OCI-M2 (cell line): ENCODE data around the gene AHCYL1.
A peak's percentile ranks its signal among the peaks of the same experiment; 100 is the strongest.

Experiments
- DNase-seq: peaks from one replicate; lab custom pipeline; 2025; ENCODE audit not compliant: unreplicated experiment; lab: John Stamatoyannopoulos, UW

The AHCYL1 gene

GRCh38 chr1:110059133-110059863 lies 74.7 kb downstream of the AHCYL1 start:
- peak; percentile 78 for DNase-seq

GRCh38 chr1:110060034-110060661 lies 75.6 kb downstream of the AHCYL1 start:
- no peak for DNase-seq

- no peak for DNase-seq
Measured at GRCh38 chr1:110060662-110061060, 76.1 kb downstream of the AHCYL1 start.

DNA sequence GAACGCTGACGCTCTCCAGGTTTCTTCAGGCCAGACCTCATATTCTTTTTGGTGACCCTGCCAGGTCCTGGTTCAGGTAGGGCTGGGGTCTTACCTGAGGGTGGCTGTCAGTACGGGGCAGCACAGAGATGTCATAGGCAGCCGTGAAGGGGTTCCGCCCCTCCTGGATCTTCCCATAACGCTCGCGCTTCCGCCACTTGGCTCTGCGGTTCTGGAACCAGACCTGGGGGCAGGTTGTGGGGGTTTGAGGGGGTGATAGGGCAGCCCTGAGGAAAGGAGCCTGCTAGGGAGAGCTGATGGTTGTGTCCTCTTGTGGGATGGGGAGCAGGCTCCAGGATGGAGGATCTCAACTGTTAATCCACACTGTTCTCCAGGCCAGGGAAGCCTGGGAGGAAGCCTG lies 76.8 kb downstream of the AHCYL1 start:
- DNase-seq = no peak

DNA sequence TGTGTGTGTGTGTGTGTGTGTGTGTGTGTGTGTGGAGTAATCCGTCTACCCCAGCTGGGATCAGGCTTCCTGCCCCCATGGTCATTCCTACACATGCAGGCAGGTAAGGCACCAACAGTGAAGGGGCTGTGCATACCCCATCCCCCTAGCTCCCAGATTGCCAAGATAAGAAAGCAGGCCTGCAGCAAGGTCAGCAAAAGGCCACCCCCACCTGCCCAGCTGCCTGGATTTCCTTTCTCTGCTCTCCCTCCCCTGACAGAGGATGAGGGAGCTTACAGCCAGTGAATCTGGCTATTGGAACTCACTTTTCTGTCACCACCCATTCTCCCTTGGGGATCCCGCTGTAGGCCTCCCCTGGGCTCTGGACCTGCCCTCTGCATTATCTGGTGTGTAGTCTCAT lies 78.0 kb downstream of the AHCYL1 start:
- DNase-seq = no peak

DNA sequence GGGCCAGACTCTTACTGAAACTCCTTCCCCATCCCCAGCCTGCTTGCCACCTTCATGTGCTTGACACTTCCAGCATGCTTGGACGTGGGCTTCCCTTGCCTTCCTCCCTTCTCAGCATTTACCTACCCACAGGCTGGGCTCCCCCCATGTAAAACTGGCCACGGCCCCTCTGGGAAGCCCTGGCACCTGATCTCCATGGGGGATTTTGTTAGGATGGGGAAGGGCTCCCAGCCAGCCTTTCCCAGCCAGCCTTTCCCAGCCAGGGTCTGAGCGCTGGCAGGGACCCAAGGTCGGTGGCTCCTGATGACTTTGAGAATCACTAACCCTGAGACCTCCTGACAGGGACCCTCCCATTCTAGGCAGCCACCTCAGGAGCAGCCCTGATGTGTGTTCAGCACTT lies 79.2 kb downstream of the AHCYL1 start:
- DNase-seq = no peak

DNA sequence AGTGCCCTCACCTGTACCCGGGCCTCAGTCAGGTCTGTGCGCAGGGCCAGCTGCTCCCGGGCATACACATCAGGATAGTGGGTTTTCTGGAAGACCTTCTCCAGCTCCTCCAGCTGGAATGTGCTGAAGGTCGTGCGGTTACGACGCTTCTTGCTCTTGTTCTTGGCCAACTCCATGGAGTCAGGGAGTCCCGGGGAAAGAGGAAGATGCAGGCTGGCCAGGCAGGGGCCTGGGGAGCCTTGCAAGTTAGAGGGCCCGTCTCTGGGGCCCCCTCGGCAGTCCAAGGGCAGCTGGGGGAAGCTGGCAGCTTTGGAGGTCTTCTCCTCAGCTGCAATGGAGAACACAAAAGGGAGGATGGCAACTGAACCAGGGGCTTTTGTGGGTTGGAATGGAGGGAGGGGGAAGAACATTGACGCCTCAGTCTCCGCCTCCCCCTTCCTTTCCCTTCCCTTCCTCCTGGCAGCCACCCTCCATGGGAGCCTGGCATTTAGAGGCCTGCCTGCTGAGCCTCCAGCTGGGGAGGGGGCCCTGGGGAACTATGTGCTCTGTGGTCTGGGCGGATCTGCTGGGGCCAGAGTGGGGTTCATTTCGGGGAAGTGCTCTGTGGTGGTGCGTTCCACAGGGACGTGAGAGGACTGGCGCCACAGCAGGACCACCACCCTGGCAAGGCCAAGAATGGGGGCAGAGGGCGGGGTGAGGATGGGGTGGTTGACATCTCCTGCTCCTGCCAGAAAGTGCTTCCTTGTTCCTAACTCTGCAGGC lies 80.2 kb downstream of the AHCYL1 start:
- no peak for DNase-seq

DNA sequence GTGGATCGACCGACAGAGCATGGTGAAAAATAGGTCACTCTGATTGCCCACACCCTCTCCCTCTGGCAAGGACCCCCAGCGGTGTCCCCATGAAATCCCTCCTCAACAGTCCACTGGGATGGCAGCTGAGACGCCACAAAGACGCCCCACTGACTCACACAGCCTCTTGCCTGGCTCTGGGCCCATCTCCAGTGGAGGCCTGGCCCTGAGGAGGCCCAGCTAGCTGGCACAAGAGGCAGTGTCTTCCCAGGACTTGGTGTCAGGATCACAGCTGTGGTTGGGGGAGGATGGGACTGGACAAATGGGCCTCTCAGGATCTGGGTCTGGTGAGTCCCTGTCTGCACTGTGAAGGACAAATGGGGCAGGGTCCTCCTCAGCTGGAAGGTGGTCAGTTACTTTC lies 81.3 kb downstream of the AHCYL1 start:
- no peak for DNase-seq

DNA sequence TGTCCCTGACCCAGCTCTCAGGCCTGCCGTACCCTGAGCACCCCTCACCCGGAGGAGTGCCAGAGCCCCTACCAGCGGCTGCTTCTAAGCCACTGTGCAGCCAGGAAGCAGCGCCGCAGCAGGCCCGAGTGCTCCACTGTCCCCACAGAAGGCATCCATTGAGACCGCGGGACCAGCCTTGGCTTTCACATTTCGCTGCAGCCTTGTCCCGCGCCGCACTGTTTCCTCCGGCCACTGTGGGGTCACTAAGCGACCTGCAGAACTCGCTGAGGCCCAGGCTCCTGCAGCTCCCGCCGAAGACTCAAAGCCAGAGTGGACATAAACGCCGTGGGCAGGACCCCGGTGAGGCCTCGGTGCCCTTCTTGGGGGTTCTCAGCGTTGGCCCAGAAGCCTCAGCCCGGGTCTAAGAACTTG lies 82.9 kb downstream of the AHCYL1 start:
- DNase-seq = no peak

DNA sequence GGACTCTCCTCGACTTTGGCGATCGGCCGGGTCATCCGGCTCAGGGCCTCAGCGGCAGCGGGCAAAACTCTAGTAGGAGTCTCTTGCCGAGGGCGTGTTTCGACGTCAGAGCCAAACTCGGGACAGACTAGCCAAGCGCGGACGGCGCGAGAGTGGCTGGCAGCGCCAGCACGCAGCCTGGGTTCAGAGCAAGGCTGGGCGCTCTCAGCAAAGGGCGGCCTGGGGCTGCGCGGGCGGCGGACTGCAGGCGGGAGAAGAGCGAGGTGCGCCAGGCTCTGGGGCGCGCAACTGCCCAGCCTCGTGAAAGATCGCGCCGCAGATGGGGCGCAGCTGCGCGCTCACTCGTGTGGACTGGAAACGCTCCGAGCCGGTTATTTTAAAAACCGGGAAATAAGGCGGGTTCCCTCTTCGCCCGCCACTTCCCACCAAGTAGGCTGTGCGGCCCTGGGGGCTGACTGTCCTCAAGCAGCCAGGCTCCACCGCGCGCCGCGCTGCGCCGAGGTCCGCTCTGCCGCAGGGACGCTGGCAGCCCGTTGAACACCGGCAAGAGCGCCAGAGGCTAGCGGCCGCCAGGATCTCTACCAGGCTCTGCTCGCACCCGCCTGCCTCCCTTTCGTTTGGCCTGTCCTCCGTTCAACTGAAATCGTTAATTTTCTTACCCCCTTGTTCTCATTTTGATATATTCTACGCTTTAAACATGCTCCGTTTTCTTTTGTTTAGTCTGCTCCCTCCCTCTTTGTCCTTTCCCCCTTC lies 83.5 kb downstream of the AHCYL1 start:
- no peak for DNase-seq

DNA sequence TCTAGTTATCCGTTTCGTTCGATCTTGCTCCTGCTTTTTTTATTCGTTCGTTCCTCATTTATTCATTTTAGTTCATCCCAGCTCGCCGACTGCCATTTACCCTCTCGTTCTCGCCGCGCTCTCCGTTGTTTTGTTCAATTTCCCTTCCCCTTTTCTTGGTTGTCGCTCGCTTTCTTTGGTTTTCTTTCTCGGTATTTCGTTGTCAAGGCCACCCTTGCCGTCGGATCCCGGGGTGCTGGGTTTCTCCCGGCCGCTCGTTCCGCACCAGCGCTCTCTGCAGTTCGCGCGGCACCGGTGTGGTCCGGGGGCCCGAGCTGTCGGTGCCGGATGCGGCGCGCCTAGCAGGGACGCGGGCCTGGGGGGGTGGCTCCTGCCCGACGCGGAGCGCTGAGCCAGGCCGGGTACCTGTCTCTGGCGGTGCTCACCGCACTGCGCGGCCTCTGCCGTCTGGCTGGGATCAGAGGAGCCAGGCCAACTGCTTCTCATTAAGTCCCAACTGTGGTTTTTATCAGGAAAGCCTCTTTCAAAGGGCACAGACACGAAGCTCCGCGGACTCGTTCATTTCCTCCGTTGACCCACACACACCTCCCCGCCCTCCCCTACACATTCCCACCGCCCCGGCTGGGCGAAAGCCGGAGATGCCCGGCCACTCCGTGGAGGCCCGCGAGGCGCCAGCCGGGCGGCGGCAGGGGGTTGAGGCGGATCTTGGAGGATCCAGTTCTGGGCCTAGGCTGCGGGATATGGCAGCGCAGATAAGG lies 84.3 kb downstream of the AHCYL1 start:
- DNase-seq = no peak

DNA sequence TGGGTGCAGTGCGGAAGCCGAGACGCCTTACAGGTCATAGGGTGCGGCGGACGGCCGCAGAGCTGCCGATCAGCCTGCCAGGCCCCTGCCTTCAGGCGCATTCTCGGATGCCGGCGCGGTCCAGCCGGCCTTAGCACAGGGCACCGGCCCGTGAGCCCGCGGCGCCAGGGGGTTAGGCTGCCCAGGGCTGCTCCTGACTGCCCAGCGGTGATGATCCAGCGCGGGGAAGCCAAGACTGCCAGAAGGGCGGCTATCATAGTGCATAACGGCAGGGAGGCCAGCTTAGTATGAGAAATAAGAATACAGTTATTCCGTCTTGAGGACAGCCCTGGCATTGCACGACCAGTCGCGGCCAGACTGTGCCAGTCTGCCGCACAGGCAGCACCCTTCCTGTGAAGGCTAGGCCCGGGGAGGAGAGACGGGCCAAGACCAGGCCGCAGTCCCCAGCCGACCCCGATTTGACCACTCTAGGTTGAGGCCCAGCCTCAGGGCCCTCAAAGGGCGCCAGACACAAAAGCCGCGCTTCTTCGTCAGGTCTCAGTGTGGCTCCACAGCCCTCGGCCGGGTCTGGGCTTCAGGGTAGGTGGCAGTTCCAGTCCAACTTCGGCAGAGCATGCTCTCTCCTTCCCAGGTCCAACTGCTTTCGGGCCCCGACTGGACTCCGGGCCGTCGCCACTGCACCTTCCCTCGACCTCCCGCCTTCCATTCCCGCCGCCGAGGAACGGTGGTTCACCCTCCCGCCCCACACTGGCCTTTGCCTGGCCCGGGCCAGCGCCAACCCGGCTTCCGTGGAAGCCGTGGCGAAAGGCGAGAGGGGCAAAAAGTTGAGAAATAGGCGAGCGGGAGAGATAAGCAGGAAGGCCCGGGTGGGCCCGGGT lies 85.1 kb downstream of the AHCYL1 start:
- no peak for DNase-seq

GRCh38 chr1:110070282-110070669 lies 85.7 kb downstream of the AHCYL1 start:
- no peak for DNase-seq

GRCh38 chr1:110070671-110071242 lies 86.2 kb downstream of the AHCYL1 start, which contains the start of gene ALX3:
ALX3 (minus strand) TSS chr1:110070672; CDS start chr1:110070612, 60 bp downstream.
- DNase-seq = no peak
